HG02943 (cell line): ENCODE data around the gene TMEM131.

Experiments
- ATAC-seq: cut with Tn5 transposase; IDR thresholded peaks from one replicate; pipeline ENCODE4 v1.9.1; 2021; ENCODE audit warnings: mild to moderate bottlenecking, low read depth, moderate library complexity; ENCODE audit not compliant: unreplicated experiment

The TMEM131 gene

GRCh38 chr2:97732436-97733340 lies 263.1 kb downstream of the TMEM131 start:
- no peak for ATAC-seq

- ATAC-seq: no peak
Measured at GRCh38 chr2:97731274-97732020, 264.3 kb downstream of the TMEM131 start.

GRCh38 chr2:97730245-97730644 lies 265.5 kb downstream of the TMEM131 start:
- ATAC-seq: no peak

GRCh38 chr2:97728091-97728731 lies 267.5 kb downstream of the TMEM131 start:
- ATAC-seq: no peak

- ATAC-seq: no peak
Measured at GRCh38 chr2:97727296-97727695, 268.5 kb downstream of the TMEM131 start.

GRCh38 chr2:97726261-97727064 lies 269.3 kb downstream of the TMEM131 start:
- no peak for ATAC-seq

- no peak for ATAC-seq
Measured at GRCh38 chr2:97724946-97725688, 270.6 kb downstream of the TMEM131 start.

- ATAC-seq: no peak
Measured at GRCh38 chr2:97724501-97724900, 271.2 kb downstream of the TMEM131 start.

GRCh38 chr2:97724073-97724410 lies 271.7 kb downstream of the TMEM131 start:
- no peak for ATAC-seq

- ATAC-seq: no peak
Measured at GRCh38 chr2:97723156-97724072, 272.3 kb downstream of the TMEM131 start.

- no peak for ATAC-seq
Measured at GRCh38 chr2:97722227-97722626, 273.5 kb downstream of the TMEM131 start.

GRCh38 chr2:97720746-97721145 lies 275.0 kb downstream of the TMEM131 start:
- no peak for ATAC-seq

- no peak for ATAC-seq
Measured at GRCh38 chr2:97719362-97720155, 276.2 kb downstream of the TMEM131 start.

DNA sequence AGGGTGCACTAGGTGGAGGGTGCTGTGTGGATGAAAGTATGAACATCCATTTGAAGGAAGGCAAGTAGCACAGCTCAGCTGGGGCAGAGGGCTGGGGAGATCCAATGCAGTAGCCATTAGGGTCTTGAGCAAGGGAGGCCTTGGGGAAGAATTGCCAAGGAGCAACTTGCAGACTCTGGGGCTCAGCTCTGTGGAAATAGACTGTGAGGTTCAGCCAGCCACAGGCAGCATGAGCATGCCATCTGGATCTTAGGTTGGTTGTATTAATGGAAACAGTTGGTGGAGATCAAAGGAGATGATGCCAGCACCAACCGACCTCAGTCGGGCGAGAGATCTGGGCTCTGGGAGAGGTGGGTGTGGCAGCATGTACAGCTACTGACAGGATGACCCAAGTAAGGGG lies 276.8 kb downstream of the TMEM131 start:
- no peak for ATAC-seq

GRCh38 chr2:97718051-97718882 lies 277.5 kb downstream of the TMEM131 start:
- ATAC-seq: no peak

GRCh38 chr2:97717613-97717995 lies 278.1 kb downstream of the TMEM131 start:
- no peak for ATAC-seq
